Measurements from ENCODE around the gene HPS1. TPM values are rescaled to one million over a fixed set of nuclear protein-coding genes. Genes with fewer than 3 reads are reported as not detected.

The HPS1 gene
- total RNA-seq, 1 donor from 2014 or later: 51.7 TPM

DNA sequence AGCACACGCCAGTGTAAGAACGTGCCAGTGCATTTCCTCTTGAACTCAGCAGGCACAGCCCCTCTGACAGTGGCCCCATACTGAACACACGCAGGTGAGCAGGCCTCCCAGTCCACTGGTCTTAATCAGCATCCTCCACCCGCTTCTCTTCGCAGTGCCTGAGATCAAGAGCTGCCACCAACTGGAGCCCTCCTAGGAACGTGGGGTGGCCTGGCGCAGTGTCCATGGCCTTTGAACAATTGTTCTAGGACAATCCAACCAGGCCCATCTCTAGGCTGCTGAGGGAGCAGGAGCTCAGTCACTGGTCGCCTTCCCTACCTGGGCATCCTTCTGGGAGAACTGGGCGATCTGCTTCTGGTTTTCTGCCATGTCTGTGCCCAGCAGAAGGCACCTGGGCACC is 47.0 kb downstream of the HPS1 start:
- Mint-ChIP-seq H3K4me3 (no peak overlapping the region), H3K27ac (no peak overlapping the region), H3K36me3 (peaks cover 39% of the 10 kb centered on the region), H3K27me3 (ENCODE audit: low read depth) (no peaks in the 10 kb centered on the region), H3K9me3 (no peaks in the 10 kb centered on the region), H3K4me1 (peaks cover 4% of the 10 kb centered on the region)
- DNase-seq (ENCODE audit: low spot score in 2 of 2, unreplicated experiment in 2 of 2): no peak
- TF ChIP-seq, protein P1, sequence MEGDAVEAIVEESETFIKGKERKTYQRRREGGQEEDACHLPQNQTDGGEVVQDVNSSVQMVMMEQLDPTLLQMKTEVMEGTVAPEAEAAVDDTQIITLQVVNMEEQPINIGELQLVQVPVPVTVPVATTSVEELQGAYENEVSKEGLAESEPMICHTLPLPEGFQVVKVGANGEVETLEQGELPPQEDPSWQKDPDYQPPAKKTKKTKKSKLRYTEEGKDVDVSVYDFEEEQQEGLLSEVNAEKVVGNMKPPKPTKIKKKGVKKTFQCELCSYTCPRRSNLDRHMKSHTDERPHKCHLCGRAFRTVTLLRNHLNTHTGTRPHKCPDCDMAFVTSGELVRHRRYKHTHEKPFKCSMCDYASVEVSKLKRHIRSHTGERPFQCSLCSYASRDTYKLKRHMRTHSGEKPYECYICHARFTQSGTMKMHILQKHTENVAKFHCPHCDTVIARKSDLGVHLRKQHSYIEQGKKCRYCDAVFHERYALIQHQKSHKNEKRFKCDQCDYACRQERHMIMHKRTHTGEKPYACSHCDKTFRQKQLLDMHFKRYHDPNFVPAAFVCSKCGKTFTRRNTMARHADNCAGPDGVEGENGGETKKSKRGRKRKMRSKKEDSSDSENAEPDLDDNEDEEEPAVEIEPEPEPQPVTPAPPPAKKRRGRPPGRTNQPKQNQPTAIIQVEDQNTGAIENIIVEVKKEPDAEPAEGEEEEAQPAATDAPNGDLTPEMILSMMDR (IDR thresholded peaks at IDR 0.05; ENCODE audit: unreplicated experiment): no peak

DNA sequence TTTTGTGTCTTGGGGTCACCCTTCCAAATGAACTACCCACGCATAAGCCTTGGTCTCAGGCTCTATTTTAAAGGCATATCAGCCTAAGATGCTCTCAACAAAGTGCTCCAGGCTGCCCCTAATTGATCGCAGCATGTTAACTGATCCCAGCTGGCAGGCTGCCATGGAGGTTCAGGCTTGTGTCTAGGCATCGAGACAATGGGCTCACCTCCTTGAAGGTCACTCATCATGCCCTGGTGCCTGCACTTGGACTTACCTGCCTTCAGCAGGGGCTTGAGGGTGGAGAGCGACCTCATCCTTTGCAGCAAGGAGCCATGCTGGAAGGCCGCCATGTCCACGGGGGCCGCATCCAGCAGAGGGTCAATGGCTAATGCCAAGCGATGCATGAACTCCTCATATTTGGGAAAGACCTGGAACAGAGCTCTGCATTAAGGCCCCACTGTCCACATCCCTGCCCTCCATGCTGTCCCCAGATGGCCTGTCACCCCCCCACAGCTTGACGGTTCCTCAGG is 49.6 kb downstream of the HPS1 start:
- Mint-ChIP-seq H3K36me3 (peaks cover 41% of the 10 kb centered on the region), H3K27ac (no peak overlapping the region), H3K4me1 (no peaks in the 10 kb centered on the region), H3K4me3 (no peak overlapping the region), H3K9me3 (no peaks in the 10 kb centered on the region), H3K27me3 (ENCODE audit: low read depth) (no peaks in the 10 kb centered on the region)
- TF ChIP-seq, protein P1 (IDR thresholded peaks at IDR 0.05; ENCODE audit: unreplicated experiment): no peak
- DNase-seq (ENCODE audit: low spot score in 2 of 2, unreplicated experiment in 2 of 2): no peak

DNA sequence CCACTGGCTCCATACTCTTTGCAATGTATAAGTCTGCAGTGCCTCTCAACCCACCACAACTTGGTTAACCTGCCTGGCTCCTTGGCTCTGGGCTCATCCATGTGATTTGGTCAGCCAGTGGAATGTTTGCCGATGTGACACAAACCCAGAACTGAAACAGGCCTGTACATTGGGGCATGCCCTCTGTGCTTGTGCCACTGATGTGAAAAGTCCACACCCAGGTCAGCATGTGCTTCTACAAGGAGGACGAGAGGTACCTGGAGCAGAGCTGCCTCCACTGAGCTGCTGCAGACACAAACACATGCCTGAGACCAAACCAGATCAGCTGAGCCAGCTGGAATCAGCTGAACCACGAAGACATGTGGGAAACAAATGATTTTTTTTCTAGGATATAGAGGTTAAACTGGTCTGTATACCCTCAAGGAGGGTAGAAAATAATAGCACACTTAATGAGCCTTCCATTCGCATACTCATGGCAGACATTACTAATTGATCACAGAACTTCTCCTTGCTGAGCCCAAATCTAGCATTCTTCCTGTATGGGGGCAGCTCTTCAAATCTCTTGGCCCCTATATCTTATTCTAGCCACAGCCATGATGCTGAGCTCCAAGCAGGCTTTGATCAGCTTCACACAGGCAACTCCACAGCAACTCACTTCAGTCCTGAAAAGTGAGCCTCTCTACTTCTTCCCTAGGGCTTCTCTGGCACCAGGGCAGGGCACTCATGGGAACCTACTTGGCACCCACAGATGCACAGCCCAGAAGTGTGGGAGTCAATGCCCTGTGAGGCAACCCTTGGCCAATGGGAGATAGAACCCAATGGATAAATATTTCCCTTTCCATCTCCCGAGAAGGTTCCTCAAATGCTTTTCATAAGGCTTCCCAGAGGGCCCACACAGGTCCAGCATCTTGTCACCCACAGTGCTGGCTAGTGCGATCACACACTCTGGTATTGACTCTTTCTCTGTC is 50.4 kb downstream of the HPS1 start:
- H3K36me3 Mint-ChIP-seq: peaks cover 42% of the 10 kb centered on the region
- no peaks in the 10 kb centered on the region for H3K4me1 Mint-ChIP-seq
- H3K27me3 Mint-ChIP-seq (ENCODE audit: low read depth): no peaks in the 10 kb centered on the region
- no peak for DNase-seq (ENCODE audit: low spot score in 2 of 2, unreplicated experiment in 2 of 2)
- TF ChIP-seq, protein P1 (IDR thresholded peaks at IDR 0.05; ENCODE audit: unreplicated experiment): no peak
- no peak overlapping the region for H3K4me3 Mint-ChIP-seq
- H3K27ac Mint-ChIP-seq: no peak overlapping the region
- no peaks in the 10 kb centered on the region for H3K9me3 Mint-ChIP-seq

DNA sequence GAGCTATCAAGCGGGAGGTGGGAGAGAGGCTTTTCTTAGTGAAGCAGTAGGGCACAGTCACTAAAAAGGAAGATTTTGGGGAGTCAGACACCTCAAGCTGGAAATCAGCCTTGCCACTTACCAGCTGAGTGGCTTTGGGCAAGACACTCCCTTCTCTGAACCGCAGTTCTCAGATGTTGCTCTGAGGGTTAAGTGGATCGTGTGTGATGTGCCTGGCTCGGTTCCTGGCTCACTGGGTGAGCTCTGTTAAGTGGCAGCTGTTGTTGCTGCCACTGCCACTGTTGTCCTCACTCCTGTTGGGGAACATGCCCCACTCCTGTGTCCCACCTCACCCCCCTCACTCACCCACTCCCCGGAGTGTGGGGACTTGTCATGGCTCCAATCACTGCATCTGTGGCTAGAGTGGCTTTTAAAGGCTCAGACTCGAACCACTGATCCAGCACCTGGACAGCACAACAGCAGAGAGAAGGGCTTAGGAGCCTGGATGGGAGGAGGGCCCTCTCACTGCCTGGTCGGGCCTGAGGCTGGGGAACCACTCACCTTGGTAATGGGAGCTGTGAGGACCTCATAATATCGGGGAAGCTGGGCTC is 51.8 kb downstream of the HPS1 start:
- no peak for DNase-seq (ENCODE audit: low spot score in 2 of 2, unreplicated experiment in 2 of 2)
- H3K27ac Mint-ChIP-seq: no peak overlapping the region
- H3K4me1 Mint-ChIP-seq: no peaks in the 10 kb centered on the region
- no peak overlapping the region for H3K4me3 Mint-ChIP-seq
- H3K9me3 Mint-ChIP-seq: no peaks in the 10 kb centered on the region
- no peaks in the 10 kb centered on the region for H3K27me3 Mint-ChIP-seq (ENCODE audit: low read depth)
- TF ChIP-seq, protein P1 (IDR thresholded peaks at IDR 0.05; ENCODE audit: unreplicated experiment): no peak
- H3K36me3 Mint-ChIP-seq: peaks cover 44% of the 10 kb centered on the region

DNA sequence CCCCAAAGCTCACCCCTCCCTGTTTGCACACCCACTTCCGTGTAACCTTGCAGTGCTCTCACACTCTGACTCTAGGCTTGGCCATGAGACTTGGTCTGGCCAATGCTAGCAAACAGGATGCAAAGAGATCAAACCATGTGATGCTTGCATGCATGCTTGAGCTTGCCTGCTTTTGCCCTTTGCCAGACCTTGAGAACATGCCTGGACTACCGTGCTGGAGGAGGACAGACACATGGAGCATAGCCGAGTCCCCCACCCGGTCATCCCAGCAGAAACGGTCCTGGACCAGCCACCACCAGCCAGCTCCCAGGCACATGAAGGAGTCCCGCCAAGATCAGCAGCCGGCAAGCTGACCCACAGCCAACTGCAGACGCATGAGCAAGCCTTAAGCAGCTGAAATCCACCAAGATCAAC is 55.1 kb downstream of the HPS1 start:
- Mint-ChIP-seq H3K27me3 (ENCODE audit: low read depth) (no peaks in the 10 kb centered on the region), H3K36me3 (peaks cover 41% of the 10 kb centered on the region), H3K4me1 (no peaks in the 10 kb centered on the region), H3K27ac (no peak overlapping the region), H3K9me3 (no peaks in the 10 kb centered on the region), H3K4me3 (no peak overlapping the region)
- DNase-seq (ENCODE audit: low spot score in 2 of 2, unreplicated experiment in 2 of 2): no peak
- TF ChIP-seq, protein P1 (IDR thresholded peaks at IDR 0.05; ENCODE audit: unreplicated experiment): no peak

Data from mesothelial cell of epicardium (in vitro differentiated cells).